SHP77 (cell line): ENCODE measurements around the gene GGNBP2.
"Not testable (repeated sequence)": the region's sequence is repeated elsewhere in the genome, so short reads cannot be mapped to it uniquely, and the experiment has no call there.

Experiments
- DNase-seq, 2 experiments: peaks; one replicate each; lab custom pipeline; 2025; lab: John Stamatoyannopoulos, UW

The GGNBP2 gene, protein sequence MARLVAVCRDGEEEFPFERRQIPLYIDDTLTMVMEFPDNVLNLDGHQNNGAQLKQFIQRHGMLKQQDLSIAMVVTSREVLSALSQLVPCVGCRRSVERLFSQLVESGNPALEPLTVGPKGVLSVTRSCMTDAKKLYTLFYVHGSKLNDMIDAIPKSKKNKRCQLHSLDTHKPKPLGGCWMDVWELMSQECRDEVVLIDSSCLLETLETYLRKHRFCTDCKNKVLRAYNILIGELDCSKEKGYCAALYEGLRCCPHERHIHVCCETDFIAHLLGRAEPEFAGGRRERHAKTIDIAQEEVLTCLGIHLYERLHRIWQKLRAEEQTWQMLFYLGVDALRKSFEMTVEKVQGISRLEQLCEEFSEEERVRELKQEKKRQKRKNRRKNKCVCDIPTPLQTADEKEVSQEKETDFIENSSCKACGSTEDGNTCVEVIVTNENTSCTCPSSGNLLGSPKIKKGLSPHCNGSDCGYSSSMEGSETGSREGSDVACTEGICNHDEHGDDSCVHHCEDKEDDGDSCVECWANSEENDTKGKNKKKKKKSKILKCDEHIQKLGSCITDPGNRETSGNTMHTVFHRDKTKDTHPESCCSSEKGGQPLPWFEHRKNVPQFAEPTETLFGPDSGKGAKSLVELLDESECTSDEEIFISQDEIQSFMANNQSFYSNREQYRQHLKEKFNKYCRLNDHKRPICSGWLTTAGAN

DNA sequence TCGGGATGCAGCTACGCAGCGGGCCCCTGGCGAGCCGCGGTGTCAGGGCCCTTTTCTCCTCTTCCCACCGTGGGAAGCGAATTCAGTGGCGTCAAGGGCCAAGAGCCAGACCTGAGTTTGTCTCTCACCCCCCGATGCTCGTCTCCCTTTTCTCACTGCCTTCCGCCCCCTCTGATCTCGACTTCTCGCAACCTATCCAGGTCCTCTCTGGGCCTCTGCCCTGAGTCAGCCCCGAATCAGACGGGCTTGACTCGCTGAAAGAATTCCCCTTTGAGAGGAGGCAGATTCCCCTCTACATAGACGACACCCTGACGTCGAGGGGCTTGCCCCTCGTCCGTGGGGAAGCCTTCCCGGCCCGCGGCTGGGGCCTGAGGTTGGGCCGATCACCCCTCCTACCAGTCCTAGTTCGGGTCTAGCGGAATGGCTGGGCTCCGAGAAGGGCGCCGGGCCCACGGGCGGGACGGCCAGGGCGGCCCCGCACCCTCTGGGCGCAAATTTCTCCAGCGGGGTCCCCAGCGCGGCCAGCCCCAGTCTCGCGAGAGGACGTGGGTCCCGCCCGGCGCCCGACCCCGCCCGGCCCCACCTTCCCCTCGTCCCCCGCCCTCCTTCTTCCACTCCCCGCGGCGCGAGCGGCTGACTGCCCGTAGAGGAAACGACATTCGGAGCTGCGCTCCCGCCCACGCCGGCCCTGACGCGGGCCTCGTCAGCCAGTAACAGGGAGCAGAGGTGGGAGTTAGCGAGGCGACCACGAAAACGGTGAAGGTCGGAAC, at the start of gene GGNBP2:
Gene GGNBP2 (plus strand): TSS at position 613 of the 770 bp plus-strand sequence. CDS start 806 bp downstream, outside the sequence.
- DNase-seq, result peak; percentile 80 to 84

DNA sequence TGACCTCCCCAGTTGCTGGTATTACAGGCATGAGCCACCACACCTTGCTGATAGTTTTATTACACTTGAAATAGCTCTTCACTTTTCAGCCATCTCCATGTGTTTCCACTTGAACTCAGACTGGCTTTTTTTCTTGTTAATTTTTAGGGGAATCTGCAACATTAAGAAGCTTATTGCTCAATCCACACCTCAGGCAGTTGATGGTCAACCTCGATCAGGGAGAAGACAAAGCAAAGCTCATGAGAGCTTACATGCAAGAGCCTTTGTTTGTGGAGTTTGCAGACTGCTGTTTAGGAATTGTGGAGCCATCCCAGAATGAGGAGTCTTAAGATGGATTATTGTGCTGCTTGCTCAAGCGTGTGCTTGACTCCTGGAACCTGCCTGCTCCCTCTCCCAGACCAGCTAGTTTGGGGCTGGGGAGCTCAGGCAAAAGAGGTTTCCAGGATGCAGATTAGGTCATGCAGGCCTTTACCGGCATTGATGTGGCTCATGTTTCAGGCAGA, 49.6 kb upstream of the GGNBP2 start:
- DNase-seq, result no peak

- no peak for DNase-seq
Observed at GRCh38 chr17:36496018-36496789, 48.5 kb upstream of the GGNBP2 start.

- DNase-seq, result no peak
Observed at GRCh38 chr17:36498155-36498554, 46.6 kb upstream of the GGNBP2 start.

GRCh38 chr17:36498560-36499300, 46.0 kb upstream of the GGNBP2 start:
- DNase-seq, result no peak

DNA sequence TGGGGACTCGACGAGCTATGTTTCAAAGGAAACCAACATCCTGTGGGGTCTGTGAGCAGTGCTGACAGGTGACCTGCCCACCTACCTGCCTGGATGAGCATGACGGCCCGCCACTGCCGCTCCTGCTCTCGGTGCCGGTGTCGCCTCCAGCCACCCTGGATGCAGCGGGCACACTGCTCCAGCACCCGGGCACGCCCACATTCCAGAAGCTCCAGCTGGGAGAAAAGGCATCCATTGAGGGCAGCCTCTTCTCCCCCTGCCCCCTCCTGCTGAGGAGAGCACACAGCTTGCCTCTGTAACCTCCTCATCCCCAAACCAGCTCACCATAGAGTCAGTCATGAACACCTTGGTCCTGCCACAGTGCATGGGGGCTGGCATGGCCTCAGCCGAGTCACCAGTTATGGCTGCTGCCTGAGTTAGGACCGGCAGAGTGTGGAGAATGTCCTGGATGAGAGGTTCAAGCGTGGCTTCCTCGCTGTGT, 43.9 kb upstream of the GGNBP2 start:
- DNase-seq, result no peak

GRCh38 chr17:36501351-36501750, 43.4 kb upstream of the GGNBP2 start:
- no peak for DNase-seq

GRCh38 chr17:36501963-36502362, 42.8 kb upstream of the GGNBP2 start:
- no peak for DNase-seq

DNA sequence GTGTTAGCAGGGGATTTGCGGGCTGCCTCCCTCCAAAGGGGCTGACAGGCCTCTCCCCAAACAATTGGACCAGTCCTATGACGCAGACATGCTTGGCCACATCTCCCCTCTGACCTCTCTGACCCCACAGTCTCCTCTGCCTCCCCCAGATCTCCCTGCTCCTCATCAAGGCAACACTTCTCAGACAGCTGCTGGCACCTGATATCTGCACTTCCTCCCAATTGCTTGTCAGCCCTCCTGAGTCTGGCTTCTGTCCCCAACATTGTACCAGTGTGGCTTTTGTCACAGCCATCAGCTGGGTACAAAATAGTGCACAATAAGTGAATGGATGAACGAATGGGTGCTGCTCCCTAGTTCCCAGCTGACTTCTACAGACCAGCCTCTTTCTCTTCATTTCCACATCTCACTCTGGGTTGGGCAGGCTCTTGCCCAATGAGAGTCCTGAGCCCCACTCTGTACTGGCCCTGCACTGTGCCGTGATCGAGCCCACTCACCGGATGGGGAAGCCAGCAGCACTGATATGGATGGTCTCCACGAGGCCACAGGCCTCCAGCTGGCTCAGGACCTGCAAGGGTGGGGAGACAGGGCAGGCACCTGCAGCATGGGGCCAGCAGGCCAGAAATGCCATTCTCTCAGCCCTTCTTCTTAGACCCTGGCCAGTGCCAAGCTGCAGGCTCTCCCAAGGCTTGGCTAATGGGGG, 41.1 kb upstream of the GGNBP2 start:
- no peak for DNase-seq

GRCh38 chr17:36504156-36504545, 40.6 kb upstream of the GGNBP2 start:
- no peak for DNase-seq

- no peak for DNase-seq
Observed at GRCh38 chr17:36505171-36505570, 39.5 kb upstream of the GGNBP2 start.

- no peak for DNase-seq
Observed at GRCh38 chr17:36506249-36506826, 38.4 kb upstream of the GGNBP2 start.

DNA sequence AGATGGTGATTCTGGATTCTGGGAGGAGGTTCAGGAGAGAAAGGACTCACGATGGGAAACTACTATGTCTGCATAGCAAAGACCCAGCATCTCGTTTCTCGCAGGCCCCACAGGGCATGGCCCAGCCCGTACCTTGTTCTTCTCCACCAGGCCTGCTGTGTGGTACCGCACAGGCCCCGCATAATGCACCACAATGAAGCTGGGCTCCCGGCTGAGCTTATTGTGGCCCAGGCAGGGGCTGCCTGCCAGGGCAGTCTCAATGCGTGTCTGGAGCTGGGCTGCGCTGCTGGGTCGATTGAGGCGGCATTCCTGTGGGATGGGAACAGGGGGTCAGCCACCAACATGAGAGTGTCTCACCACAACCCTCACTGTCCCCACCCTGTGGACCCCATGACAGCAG, 37.9 kb upstream of the GGNBP2 start:
- DNase-seq, result no peak

DNA sequence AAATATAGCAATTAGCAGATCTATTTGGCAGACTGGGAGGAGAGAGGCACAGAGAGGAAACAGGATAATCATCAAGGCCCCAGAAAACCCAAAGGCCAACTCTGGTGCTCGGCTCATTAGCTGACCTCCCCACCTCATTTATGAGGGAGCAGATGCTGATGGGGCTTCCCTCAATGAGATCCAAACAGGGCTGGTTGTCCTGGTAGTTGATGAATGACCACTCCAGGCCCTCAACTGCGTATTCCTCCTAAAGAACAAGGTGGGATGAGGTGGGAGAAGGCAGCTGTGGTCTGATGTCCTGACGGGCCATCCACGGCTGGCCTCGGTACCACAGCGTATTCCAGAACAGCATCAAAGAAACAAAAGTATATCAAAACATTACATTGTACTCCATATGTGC, 37.5 kb upstream of the GGNBP2 start:
- no peak for DNase-seq

DNA sequence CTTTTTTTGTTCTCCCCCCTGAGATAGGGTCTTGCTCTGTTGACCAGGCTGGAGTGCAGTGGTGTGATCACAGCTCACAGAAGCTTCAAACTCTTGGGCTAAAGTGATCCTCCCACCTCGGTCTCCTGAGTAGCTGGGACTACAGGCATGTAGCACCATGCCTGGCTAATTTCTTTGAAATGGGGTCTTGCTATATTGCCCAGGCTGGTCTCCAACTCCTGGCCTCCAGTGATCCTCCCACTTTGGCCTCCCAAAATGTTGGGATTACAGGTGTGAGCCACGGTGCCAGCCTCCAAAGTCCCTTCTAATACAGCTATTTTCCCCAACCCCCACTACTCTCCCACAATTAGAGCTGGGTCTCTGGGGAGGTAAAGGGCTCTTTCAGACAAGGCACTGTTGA, 36.3 kb upstream of the GGNBP2 start:
- DNase-seq, result not testable (repeated sequence)

DNA sequence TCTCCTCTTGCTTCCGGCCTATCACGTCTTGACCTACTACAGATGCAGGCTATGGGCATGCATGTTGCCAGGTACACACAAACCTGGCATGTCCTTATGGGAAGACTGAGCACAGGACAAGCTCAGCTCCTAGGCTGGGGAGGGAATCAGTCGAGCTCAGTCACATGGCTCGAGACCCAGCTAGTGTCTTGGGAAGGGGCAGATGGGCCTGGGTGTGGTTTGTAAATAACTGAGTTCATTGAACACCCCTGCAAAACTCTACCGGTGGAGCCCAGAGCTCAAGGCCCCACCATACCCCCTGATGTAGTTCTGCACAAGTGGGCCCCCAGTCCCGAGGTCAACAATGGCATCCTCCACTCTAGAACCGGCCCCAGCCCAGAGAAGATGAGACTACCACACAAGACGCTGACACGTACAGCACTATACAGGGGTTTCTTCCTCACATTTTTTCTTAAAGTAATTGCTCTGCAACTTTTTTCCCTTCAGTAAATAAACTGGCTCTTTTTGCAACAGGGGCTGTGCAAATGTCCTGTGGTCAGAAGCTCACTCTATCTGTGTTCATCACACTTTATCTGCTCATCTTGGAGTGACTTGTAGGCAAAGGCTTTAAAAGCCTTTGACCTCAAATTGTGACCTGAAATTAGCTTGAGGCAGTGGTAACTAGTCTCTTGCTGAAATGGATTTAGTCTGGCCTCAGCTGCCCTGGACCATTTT, 35.3 kb upstream of the GGNBP2 start:
- no peak for DNase-seq

- no peak for DNase-seq
Observed at GRCh38 chr17:36510636-36511035, 34.1 kb upstream of the GGNBP2 start.

DNA sequence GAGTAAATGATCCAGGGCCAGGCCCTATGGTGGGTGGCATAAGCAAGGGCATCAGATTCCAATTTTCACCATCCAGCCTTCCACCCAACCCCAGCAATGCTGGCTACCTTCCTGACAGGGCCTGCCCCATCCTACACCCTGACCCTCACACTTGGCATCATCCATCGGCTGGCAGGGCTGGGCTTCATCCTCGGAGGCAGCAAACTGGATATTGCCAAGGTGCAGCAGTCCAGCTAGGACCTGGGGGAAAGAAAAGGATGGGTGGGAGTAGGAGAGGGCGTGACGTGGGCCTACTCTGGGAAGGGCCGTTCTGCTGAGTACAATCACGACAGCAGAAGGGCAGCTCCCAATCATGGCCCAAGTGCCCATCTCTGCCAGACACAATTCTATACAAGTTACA, 33.5 kb upstream of the GGNBP2 start:
- no peak for DNase-seq

GRCh38 chr17:36512641-36513040, 32.1 kb upstream of the GGNBP2 start:
- DNase-seq, result no peak
